HG03558 (cell line): ENCODE measurements around the gene POLR2E.
A peak's percentile ranks its signal among the peaks of the same experiment; 100 is the strongest.

Experiments used
- ATAC-seq: cut with Tn5 transposase; IDR thresholded peaks from one replicate; pipeline ENCODE4 v1.9.1; 2021; ENCODE audit warnings: moderate number of reproducible peaks; ENCODE audit not compliant: unreplicated experiment; ENCODE audit errors: extremely low read depth

The POLR2E gene

DNA sequence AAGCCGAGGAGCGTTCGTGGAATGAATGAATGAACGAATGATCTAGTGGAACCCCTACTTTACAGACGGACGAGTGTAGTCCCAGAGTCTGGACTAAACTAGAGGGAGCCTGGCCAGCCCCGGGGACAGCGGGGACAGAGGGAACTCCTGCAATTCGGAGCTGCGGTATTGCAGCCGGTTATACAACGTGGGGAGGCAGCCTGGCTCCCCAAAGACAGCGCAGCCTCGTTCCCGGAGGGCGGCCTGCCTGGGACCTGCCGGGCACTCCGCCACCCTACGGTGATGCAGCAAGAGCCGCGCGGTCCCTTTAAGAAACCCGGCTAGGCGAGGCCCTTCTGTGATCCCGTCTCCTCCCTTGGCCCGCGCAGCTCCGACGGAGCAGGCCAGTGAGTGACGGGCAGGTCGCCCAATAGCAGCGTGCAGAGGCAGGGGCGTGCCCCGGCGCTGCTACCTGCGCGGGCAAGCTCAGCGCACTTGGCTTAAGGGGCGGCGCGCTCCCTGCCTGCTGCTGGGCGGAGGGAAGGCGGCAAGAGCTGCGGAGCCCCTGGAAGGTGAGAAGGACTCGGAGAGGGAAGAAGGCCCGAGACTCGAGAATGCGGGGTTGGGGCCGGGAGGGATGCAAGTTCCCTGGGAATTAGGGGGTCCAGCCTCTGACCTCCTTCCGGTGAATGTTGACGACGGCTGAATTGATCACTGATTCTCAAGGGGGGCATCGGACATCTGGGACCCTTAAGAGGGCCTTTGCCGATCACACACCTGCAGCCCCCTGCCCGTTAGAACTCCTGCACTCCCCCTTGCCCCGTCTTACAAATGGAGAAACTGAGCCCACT is 55.3 kb downstream of the POLR2E start, which contains the start of gene ABCA7:
TSS of gene ABCA7 (plus strand) at position 462 of the 830 bp plus-strand sequence. CDS start 1,255 bp downstream, outside the sequence.
- ATAC-seq = peak; percentile 64

DNA sequence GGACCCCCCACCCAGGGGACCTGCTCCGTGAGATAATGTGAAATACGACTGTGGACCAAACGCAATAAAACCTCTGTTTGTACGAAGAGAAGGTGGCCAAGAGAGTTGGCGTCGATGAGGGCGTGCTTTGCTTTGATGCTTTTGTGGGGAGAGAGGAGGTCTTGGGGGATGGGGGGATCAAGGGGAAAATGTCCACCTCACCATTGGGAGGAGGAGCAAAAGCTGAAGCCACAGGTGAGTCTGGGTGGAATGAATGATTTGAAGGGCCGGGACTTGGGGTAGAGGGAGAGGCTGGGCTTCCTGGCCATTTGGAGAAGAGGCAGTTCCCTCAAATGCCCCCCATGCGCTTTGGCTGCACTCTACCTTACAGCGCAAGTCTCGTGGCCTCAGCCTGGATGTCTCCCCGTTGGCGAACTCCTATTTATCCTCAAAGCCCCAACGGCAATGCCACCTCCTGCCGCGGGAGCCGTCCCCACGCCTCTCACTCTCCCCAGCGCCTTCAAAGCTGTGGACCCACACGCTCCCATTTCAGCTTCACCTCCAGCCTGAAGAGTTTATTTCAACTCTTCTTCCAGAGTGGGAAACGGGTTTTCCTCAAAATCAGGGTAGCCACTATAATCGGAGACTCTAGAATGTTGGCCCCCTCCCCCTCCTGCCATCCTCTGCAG is 56.1 kb downstream of the POLR2E start:
- ATAC-seq = no peak

DNA sequence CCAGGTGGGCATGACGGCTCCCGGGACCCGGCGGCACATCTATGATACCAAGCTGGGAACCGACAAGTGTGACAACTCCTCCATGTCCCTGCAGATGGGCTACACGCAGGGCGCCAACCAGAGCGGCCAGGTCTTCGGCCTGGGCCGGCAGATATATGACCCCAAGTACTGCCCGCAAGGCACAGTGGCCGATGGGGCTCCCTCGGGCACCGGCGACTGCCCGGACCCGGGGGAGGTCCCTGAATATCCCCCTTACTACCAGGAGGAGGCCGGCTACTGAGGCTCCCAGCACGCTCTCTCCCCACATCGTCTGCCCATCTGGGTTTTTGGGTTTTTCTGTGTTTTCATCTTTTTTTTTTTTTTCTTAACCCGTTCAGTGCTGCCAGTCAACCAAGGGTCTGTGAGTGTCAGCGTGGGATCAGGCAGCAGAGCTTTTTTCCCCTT is 57.5 kb downstream of the POLR2E start:
- ATAC-seq = no peak
